ENCODE data around the gene UHRF1. TPM values are rescaled to one million over a fixed set of nuclear protein-coding genes. Genes with fewer than 3 reads are reported as not detected.

Gene UHRF1
- total RNA-seq (ENCODE audit: unreplicated experiment), result 16.8 TPM
- long read RNA-seq, partial matches to known transcripts, result 1 of 5 reads
- long read RNA-seq, other reads (novel, unspliced or antisense), result 0 of 5 reads

DNA sequence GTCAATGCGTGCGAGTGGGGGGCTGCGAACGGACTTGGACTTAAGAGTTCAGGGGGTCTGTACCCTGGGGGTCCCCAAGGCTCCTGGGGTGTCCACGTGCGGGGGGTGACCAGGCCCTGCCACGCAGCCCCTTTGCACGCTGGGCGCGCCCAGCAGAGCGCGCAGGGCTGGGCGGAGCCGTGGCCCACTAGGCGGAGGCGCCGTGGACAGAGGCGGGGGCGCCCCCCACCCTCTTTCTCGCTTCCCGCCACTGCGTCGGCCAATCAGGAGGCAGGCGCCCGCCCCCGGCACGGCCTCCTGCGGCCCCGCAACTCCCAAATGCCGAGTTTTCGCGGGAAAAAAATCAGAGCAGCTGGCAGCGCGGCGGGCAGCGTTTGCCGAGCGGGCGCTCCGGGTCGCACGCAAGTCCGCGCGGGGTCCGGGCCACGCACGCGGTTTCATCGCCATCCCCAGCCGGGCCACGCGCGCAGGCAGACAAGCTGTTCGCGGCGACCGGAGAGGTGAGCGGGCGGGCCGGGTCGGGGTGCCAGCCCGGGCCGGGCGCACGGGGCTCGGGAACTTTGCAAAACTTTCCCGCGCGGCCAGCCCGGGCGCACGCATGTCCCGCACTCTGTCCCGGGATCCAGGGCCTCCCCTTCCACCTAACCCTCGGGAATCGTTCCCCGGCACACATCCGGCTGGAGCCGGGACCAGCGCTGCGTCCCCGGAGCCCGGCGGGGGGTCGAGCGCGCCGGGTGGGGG is at the start of gene UHRF1:
TSS of gene UHRF1 (plus strand) at position 346 of the 741 bp plus-strand sequence. CDS start 1,385 bp downstream, outside the sequence.
- Mint-ChIP-seq H3K27ac (ENCODE audit: unreplicated experiment) (no peak within 1 kb of the TSS), H3K9me3 (ENCODE audit: unreplicated experiment) (no peaks in the 10 kb centered on the region), H3K4me1 (ENCODE audit: unreplicated experiment) (peaks cover 9% of the 10 kb centered on the region), H3K27me3 (ENCODE audit: unreplicated experiment) (peaks cover 2% of the 10 kb centered on the region), H3K36me3 (ENCODE audit: low read depth, unreplicated experiment) (no peaks in the 10 kb centered on the region), H3K4me3 (ENCODE audit: unreplicated experiment) (peak within 1 kb of the TSS; percentile 94)
- TF ChIP-seq, protein P1, sequence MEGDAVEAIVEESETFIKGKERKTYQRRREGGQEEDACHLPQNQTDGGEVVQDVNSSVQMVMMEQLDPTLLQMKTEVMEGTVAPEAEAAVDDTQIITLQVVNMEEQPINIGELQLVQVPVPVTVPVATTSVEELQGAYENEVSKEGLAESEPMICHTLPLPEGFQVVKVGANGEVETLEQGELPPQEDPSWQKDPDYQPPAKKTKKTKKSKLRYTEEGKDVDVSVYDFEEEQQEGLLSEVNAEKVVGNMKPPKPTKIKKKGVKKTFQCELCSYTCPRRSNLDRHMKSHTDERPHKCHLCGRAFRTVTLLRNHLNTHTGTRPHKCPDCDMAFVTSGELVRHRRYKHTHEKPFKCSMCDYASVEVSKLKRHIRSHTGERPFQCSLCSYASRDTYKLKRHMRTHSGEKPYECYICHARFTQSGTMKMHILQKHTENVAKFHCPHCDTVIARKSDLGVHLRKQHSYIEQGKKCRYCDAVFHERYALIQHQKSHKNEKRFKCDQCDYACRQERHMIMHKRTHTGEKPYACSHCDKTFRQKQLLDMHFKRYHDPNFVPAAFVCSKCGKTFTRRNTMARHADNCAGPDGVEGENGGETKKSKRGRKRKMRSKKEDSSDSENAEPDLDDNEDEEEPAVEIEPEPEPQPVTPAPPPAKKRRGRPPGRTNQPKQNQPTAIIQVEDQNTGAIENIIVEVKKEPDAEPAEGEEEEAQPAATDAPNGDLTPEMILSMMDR (IDR thresholded peaks at IDR 0.05; ENCODE audit: unreplicated experiment), result no peak
- DNase-seq (ENCODE audit: low spot score), result no peak

DNA sequence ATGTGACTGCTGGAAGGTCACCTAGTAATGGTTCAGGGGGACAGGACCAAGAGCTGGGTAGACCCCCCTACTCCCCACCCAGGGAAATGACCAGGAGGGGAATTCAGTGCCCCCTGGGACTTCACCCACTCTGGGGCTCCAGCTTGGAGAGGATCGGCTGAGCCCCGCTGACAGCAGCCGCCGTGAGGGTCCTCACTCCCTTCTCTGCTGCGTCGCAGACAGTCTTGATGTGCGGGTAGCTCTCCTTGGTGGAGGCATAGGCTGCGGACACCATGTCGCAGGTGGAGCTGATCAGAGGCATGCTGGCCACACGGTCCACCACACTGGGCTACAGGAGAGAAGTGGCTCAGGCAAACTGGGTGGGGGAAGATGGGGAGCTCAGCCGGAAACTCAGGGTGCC is 49.6 kb upstream of the UHRF1 start:
- Mint-ChIP-seq H3K4me3 (ENCODE audit: unreplicated experiment) (no peak overlapping the region), H3K27ac (ENCODE audit: unreplicated experiment) (no peak overlapping the region), H3K36me3 (ENCODE audit: low read depth, unreplicated experiment) (no peaks in the 10 kb centered on the region), H3K27me3 (ENCODE audit: unreplicated experiment) (peaks cover 4% of the 10 kb centered on the region), H3K9me3 (ENCODE audit: unreplicated experiment) (no peaks in the 10 kb centered on the region), H3K4me1 (ENCODE audit: unreplicated experiment) (no peaks in the 10 kb centered on the region)
- no peak for DNase-seq (ENCODE audit: low spot score)
- TF ChIP-seq, protein P1 (IDR thresholded peaks at IDR 0.05; ENCODE audit: unreplicated experiment), result no peak

DNA sequence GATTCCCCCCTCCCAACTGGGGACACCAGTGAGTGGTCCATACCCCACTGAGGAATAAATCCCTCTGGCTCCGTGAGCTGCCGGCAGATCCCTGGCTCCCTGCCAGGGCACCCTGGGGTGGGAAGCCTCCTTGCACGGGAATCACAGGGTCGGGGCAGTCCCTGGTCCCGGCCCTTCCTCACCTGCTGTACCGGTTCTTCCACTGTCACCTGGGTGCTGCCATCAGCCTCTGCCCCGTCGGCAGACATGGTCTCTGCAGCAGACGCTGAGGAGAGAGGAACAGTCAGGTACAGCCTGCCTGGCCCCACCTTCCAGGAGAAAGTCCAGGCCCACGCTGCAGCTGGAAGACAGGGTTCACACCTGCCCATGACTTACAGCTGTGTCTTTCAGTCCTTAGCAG is 48.2 kb upstream of the UHRF1 start:
- H3K27ac Mint-ChIP-seq (ENCODE audit: unreplicated experiment), result no peak overlapping the region
- H3K36me3 Mint-ChIP-seq (ENCODE audit: low read depth, unreplicated experiment), result no peaks in the 10 kb centered on the region
- DNase-seq (ENCODE audit: low spot score), result no peak
- no peaks in the 10 kb centered on the region for H3K9me3 Mint-ChIP-seq (ENCODE audit: unreplicated experiment)
- TF ChIP-seq, protein P1 (IDR thresholded peaks at IDR 0.05; ENCODE audit: unreplicated experiment), result no peak
- no peaks in the 10 kb centered on the region for H3K4me1 Mint-ChIP-seq (ENCODE audit: unreplicated experiment)
- peaks cover 4% of the 10 kb centered on the region for H3K27me3 Mint-ChIP-seq (ENCODE audit: unreplicated experiment)
- H3K4me3 Mint-ChIP-seq (ENCODE audit: unreplicated experiment), result no peak overlapping the region

DNA sequence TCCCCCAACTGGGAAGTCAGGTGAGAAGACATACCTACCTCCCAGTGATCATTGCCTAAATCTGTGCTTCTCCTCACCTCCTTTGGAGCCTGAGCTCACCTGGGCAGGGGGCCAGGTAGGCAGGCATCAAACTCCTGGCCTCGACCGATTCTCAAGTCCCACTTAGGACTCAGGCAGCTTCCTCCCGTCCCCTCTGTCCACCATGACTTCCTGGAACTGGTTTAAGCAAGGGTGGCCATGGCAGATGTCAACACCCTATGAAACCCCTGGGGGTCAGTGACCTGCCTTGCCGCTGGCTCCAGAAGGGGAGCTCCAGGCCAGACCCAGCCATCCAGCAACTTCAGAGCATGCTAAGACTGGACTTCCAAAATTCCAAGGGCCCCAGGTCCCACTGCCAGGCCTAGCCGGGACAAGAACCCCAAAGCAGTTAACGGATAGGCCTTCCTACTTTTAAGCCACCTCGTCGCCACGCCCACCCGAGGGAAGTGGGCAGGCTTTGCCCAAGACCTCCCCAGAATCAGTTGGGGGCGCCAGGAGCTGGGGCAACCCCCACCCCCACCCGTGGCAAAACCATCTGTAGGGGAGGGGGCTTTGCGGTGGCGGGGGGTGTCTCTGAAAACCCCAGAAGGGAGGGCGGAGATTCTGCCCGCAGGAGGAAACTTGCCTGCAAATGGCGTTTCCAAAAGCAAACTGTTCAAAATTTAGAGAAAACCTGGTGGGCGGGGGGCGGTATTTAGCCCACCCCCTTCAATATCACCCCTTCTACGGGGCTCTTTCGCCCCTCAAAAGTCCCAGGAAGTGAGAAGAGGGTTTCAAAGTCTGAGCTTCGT is 42.5 kb upstream of the UHRF1 start:
- Mint-ChIP-seq H3K9me3 (ENCODE audit: unreplicated experiment) (no peaks in the 10 kb centered on the region), H3K4me1 (ENCODE audit: unreplicated experiment) (peaks cover 5% of the 10 kb centered on the region), H3K36me3 (ENCODE audit: low read depth, unreplicated experiment) (no peaks in the 10 kb centered on the region), H3K4me3 (ENCODE audit: unreplicated experiment) (peak overlapping the region; percentile 92), H3K27ac (ENCODE audit: unreplicated experiment) (no peak overlapping the region), H3K27me3 (ENCODE audit: unreplicated experiment) (peaks cover 7% of the 10 kb centered on the region)
- DNase-seq (ENCODE audit: low spot score), result peak; percentile 57
- TF ChIP-seq, protein P1 (IDR thresholded peaks at IDR 0.05; ENCODE audit: unreplicated experiment), result no peak
